NCI-H2029 treated with DMSO at 0.1 percent for 48 hours (cell line): ENCODE data around the gene KCNA3.

Source experiments
- DNase-seq: peaks from one replicate; lab custom pipeline; 2025; lab: John Stamatoyannopoulos, UW

Gene KCNA3

GRCh38 chr1:110639724-110640386 is 34.9 kb downstream of the KCNA3 start:
- no peak for DNase-seq

- no peak for DNase-seq
These were observed 36.2 kb downstream of the KCNA3 start for GRCh38 chr1:110638556-110638955.

- DNase-seq = no peak
These were observed 36.7 kb downstream of the KCNA3 start for GRCh38 chr1:110638058-110638457.

- DNase-seq = no peak
These were observed 37.3 kb downstream of the KCNA3 start for GRCh38 chr1:110637475-110637874.

- no peak for DNase-seq
These were observed 38.4 kb downstream of the KCNA3 start for GRCh38 chr1:110636149-110636935.

GRCh38 chr1:110635434-110635833 is 39.3 kb downstream of the KCNA3 start:
- DNase-seq = no peak

GRCh38 chr1:110634455-110635311 is 40.1 kb downstream of the KCNA3 start:
- DNase-seq = no peak

GRCh38 chr1:110634086-110634454 is 40.7 kb downstream of the KCNA3 start:
- DNase-seq = no peak

GRCh38 chr1:110633646-110634030 is 41.1 kb downstream of the KCNA3 start:
- no peak for DNase-seq

- no peak for DNase-seq
These were observed 42.7 kb downstream of the KCNA3 start for GRCh38 chr1:110631836-110632620.

GRCh38 chr1:110630839-110631663 is 43.7 kb downstream of the KCNA3 start:
- peak; percentile 24 for DNase-seq

GRCh38 chr1:110628323-110629105 is 46.2 kb downstream of the KCNA3 start:
- no peak for DNase-seq

GRCh38 chr1:110627764-110628163 is 47.0 kb downstream of the KCNA3 start:
- DNase-seq = no peak

GRCh38 chr1:110626889-110627288 is 47.9 kb downstream of the KCNA3 start:
- no peak for DNase-seq
